A549 (cell line): ENCODE results near the gene RASSF3. TPM values are rescaled to one million over a fixed set of nuclear protein-coding genes. Genes with fewer than 3 reads are reported as not detected.

Experiments used
- ATAC-seq, 2 experiments: fragments of 200-7000 bp in 1 of 2; fragments of >200 bp in 1 of 2; cut with Nextera tagmentation in 1 of 2; cut with Tn5 transposase in 1 of 2; 3 replicates each; pipeline versions ENCODE4 v1.8.0 to v1.9.1; 2018 to 2020; ENCODE audit warnings: mild to moderate bottlenecking in 1 of 2, moderate library complexity in 1 of 2
- CTCF ChIA-PET: fragments of 300-600 bp; sonication (Branson Sonifier 250); formaldehyde crosslinking; extraction: SDS; loops from one replicate; lab custom pipeline; 2021; ENCODE audit warnings: antibody characterized with exemption, inconsistent platforms; lab: Yijun Ruan, JAX
- POLR2A ChIA-PET: fragments of 350-600 bp; formaldehyde crosslinking; extraction: SDS; loops from one replicate; lab custom pipeline; 2021; ENCODE audit warnings: antibody characterized with exemption, inconsistent platforms; lab: Yijun Ruan, JAX
- DNase-seq, 2 experiments: peaks; one replicate each; pipeline versions ENCODE4 v3.0.0 to v3.0.0-alpha.2; 2011 to 2016; ENCODE audit warnings: low read depth in 1 of 2, low spot score in 1 of 2
- FAIRE-seq: peaks from 2 replicates; lab custom pipeline; 2011; peaks lifted over from hg19 to GRCh38; lab: Jason Lieb, UNC
- H3K27ac ChIP-seq, 2 experiments: fragments of >200 bp; sonication (Bioruptor Twin); formaldehyde crosslinking; 3 replicates each; pipeline ENCODE4 v1.5.1; 2016 to 2017
- H3K4me1 ChIP-seq: fragments of >200 bp; sonication (Bioruptor Twin); formaldehyde crosslinking; 3 replicates; pipeline ENCODE4 v1.6.1; 2016
- H3K4me2 ChIP-seq: fragments of >200 bp; sonication (Bioruptor Twin); formaldehyde crosslinking; 3 replicates; pipeline ENCODE4 v1.6.1; 2016
- H3K4me3 ChIP-seq: fragments of >200 bp; sonication (Bioruptor Twin); formaldehyde crosslinking; 3 replicates; pipeline ENCODE4 v1.5.1; 2016
- H3K9me3 ChIP-seq: fragments of >200 bp; sonication (Bioruptor Twin); formaldehyde crosslinking; 3 replicates; pipeline ENCODE4 v1.6.1; 2016
- BHLHE40 ChIP-seq: IDR thresholded peaks from 2 replicates; pipeline ENCODE4 v1.6.1; 2012; ENCODE audit warnings: low read depth, low read length, inconsistent platforms
- CBX2 ChIP-seq: fragments of 200-600 bp; sonication (generic); IDR thresholded peaks from 2 replicates; pipeline ENCODE4 v1.6.1; 2016; ENCODE audit warnings: low read depth, mild to moderate bottlenecking, borderline replicate concordance
- CBX8 ChIP-seq: fragments of 200-600 bp; sonication (generic); IDR thresholded peaks from 2 replicates; pipeline ENCODE4 v1.6.1; 2016
- CEBPB ChIP-seq, 2 experiments: fragments of >200 bp in 1 of 2; sonication (Bioruptor Twin) in 1 of 2; formaldehyde crosslinking in 1 of 2; IDR thresholded peaks; 2 replicates each; pipeline ENCODE4 v1.6.1; 2012 to 2016
- CHD2 ChIP-seq: fragments of 150-350 bp; IDR thresholded peaks from 2 replicates; pipeline ENCODE4 v1.6.1; 2014; ENCODE audit warnings: low read length; ENCODE audit not compliant: partially characterized antibody
- CHD4 ChIP-seq: fragments of 200-600 bp; sonication (generic); IDR thresholded peaks from 2 replicates; pipeline ENCODE4 v1.6.1; 2016; ENCODE audit warnings: antibody characterized with exemption, mild to moderate bottlenecking, borderline replicate concordance
- EHMT2 ChIP-seq: fragments of 200-600 bp; sonication (generic); IDR thresholded peaks from 2 replicates; pipeline ENCODE4 v1.6.1; 2016; ENCODE audit warnings: antibody characterized with exemption, low read depth, mild to moderate bottlenecking, moderate library complexity
- FOSB ChIP-seq: fragments of 250-450 bp; sonication (Bioruptor Pico); IDR thresholded peaks from 2 replicates; pipeline ENCODE4 v1.5.0; 2020; ENCODE audit warnings: mild to moderate bottlenecking, moderate library complexity
- GATA3 ChIP-seq: IDR thresholded peaks from 2 replicates; pipeline ENCODE4 v1.6.1; 2012; ENCODE audit warnings: borderline replicate concordance
- HEYL ChIP-seq: fragments of 250-450 bp; sonication (Bioruptor Pico); IDR thresholded peaks from 2 replicates; pipeline ENCODE4 v1.8.0; 2021; ENCODE audit warnings: mild to moderate bottlenecking, moderate library complexity
- HOXB13 ChIP-seq: fragments of 250-450 bp; sonication (Bioruptor Pico); IDR thresholded peaks from 2 replicates; pipeline ENCODE4 v1.5.0; 2020; ENCODE audit warnings: low read depth, mild to moderate bottlenecking, moderate library complexity
- JUN ChIP-seq, 2 experiments: fragments of >200 bp; sonication (Bioruptor Twin); formaldehyde crosslinking; IDR thresholded peaks; 2 replicates in 1 of 2; 3 replicates in 1 of 2; pipeline ENCODE4 v1.6.1; 2016 to 2017
- KDM1A ChIP-seq: fragments of 200-600 bp; sonication (generic); IDR thresholded peaks from 2 replicates; pipeline ENCODE4 v1.6.1; 2016; ENCODE audit warnings: low read depth, mild to moderate bottlenecking
- MAFK ChIP-seq: fragments of 450-650 bp; IDR thresholded peaks from 2 replicates; pipeline ENCODE4 v1.6.1; 2014; ENCODE audit not compliant: partially characterized antibody
- NFE2L2 ChIP-seq: fragments of 150-350 bp; conservative IDR thresholded peaks from 2 replicates; pipeline ENCODE4 v1.6.1; 2014; ENCODE audit warnings: low read length
- NPAS2 ChIP-seq: fragments of 250-450 bp; sonication (Bioruptor Pico); IDR thresholded peaks from 2 replicates; pipeline ENCODE4 v1.8.0; 2022; ENCODE audit warnings: mild to moderate bottlenecking, moderate library complexity, borderline replicate concordance
- NR3C1 ChIP-seq: fragments of >200 bp; sonication (Bioruptor Twin); formaldehyde crosslinking; IDR thresholded peaks from 3 replicates; pipeline ENCODE4 v1.6.1; 2017
- PHF8 ChIP-seq: fragments of 200-600 bp; sonication (generic); IDR thresholded peaks from 2 replicates; pipeline ENCODE4 v1.6.1; 2016; ENCODE audit warnings: low read depth, mild to moderate bottlenecking, antibody characterized with exemption, moderate library complexity, borderline replicate concordance
- POLR2A ChIP-seq: IDR thresholded peaks from 2 replicates; pipeline ENCODE4 v1.6.1; 2012; ENCODE audit warnings: mild to moderate bottlenecking, low read length
- POLR2AphosphoS2 ChIP-seq: conservative IDR thresholded peaks from 2 replicates; pipeline ENCODE4 v1.6.1; 2012; ENCODE audit warnings: low read length, improper control_type of control experiment, inconsistent platforms
- RAD21 ChIP-seq, 2 experiments: fragments of >200 bp in 1 of 2; sonication (Bioruptor Twin) in 1 of 2; formaldehyde crosslinking in 1 of 2; IDR thresholded peaks in 1 of 2; conservative IDR thresholded peaks in 1 of 2; 2 replicates in 1 of 2; 3 replicates in 1 of 2; pipeline ENCODE4 v1.6.1; 2012 to 2018; ENCODE audit warnings: inconsistent platforms in 1 of 2
- SMC3 ChIP-seq: fragments of >200 bp; sonication (Bioruptor Twin); formaldehyde crosslinking; IDR thresholded peaks from 3 replicates; pipeline ENCODE4 v1.6.1; 2018; ENCODE audit warnings: inconsistent platforms
- SREBF2 ChIP-seq: fragments of 450-650 bp; IDR thresholded peaks from 2 replicates; pipeline ENCODE4 v1.6.1; 2014; ENCODE audit warnings: mild to moderate bottlenecking, moderate library complexity
- TFCP2L1 ChIP-seq: fragments of 250-450 bp; sonication (Bioruptor Pico); IDR thresholded peaks from 2 replicates; pipeline ENCODE4 v1.5.0; 2021; ENCODE audit warnings: mild to moderate bottlenecking
- ZFP36 ChIP-seq: fragments of 450-650 bp; IDR thresholded peaks from 2 replicates; pipeline ENCODE4 v1.6.1; 2014; ENCODE audit warnings: borderline replicate concordance; ENCODE audit not compliant: partially characterized antibody
- ZNF302 ChIP-seq: fragments of 250-450 bp; sonication (Bioruptor Pico); IDR thresholded peaks from 2 replicates; pipeline ENCODE4 v1.9.0; 2021; ENCODE audit warnings: inconsistent platforms, mild to moderate bottlenecking, moderate library complexity
- ZSCAN20 ChIP-seq: fragments of 250-450 bp; sonication (Bioruptor Pico); IDR thresholded peaks from 2 replicates; pipeline ENCODE4 v1.8.0; 2022; ENCODE audit warnings: mild to moderate bottlenecking, moderate library complexity
- WGBS: methylation state at CpG from one replicate; pipeline ENCODE4 v1.1.6; 2017; ENCODE audit errors: missing lambda C conversion rate; 5-methylcytosine and 5-hydroxymethylcytosine counted together
- polyA plus RNA-seq, 4 experiments: library from polyadenylated mRNA; depleted of rRNA in 3 of 4; stranded (reverse); fragments of >200 nt; fragmentation: RNase III in 1 of 4; extraction: RNeasy Plus Mini Kit Qiagen cat#74134 plus additional on column Dnase treatment in 1 of 4; gene quantifications; 2 replicates in 3 of 4; 3 replicates in 1 of 4; pipeline ENCODE4 v1.2.3, GENCODE V29; 2011 to 2017
- TF ChIP-seq, protein P1 (sequence below): fragments of >200 bp; sonication (Bioruptor Twin); formaldehyde crosslinking; IDR thresholded peaks from 3 replicates; pipeline ENCODE4 v1.5.1; 2016
- TF ChIP-seq, protein P2 (sequence below): fragments of 450-650 bp; IDR thresholded peaks from 2 replicates; pipeline ENCODE4 v1.6.1; 2014; ENCODE audit warnings: antibody characterized with exemption
- TF ChIP-seq, protein P3 (sequence below): IDR thresholded peaks from 2 replicates; pipeline ENCODE4 v1.6.1; 2012

The RASSF3 gene
- polyA plus RNA-seq, 2 of the 4 experiments (the other 2 are of a cell fraction) = 19.7 to 35.4 TPM

DNA sequence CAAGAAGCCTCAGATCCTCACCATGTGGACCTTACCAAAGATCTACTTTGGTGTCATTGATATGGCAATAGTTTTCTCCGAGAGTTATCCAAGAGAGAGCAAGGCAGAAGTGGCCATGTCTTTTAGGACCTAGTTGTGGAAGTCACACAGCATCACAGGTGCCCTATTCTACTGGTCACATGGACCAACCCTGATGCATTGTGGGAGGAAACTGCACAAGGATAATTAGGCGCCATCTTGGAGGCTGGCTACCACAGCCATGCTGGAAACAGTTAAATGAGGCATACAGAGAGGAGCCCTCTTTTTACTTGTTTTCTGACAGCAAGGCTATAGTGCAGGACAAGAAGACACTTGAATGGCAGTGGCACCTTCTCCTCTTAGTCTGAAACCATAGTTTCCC is 99.1 kb downstream of the RASSF3 start (continued):
- no peak for TF ChIP-seq CHD2

DNA sequence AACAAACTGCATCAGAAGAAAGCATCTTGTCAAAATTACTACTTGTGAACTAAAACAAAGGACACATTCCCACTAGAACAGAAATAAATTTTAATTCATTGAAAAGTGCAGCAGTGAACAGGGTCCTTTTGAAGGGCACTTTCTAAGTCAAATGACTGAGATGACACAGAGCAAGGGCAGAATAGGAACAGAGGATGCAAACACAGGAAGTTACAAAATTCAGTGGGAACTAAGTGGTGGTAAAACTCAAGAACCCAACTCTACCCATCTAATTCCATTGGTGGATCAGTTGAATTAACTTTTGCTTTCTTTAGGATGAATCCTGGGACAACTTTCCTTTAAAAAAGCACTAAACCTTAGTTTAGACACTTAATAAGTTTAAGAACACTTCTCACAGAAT is 103.1 kb downstream of the RASSF3 start:
- TF ChIP-seq EHMT2 = no peak
- TF ChIP-seq PHF8 = no peak
- no peak for TF ChIP-seq CHD2
- TF ChIP-seq RAD21 (conservative IDR thresholded peaks at IDR 0.05 in 1 of 2, IDR thresholded peaks at IDR 0.05 in 1 of 2) = no peak
- no peak for TF ChIP-seq CBX8
- TF ChIP-seq ZNF302 (CRISPR knock-in tag) = no peak
- TF ChIP-seq, protein P1, sequence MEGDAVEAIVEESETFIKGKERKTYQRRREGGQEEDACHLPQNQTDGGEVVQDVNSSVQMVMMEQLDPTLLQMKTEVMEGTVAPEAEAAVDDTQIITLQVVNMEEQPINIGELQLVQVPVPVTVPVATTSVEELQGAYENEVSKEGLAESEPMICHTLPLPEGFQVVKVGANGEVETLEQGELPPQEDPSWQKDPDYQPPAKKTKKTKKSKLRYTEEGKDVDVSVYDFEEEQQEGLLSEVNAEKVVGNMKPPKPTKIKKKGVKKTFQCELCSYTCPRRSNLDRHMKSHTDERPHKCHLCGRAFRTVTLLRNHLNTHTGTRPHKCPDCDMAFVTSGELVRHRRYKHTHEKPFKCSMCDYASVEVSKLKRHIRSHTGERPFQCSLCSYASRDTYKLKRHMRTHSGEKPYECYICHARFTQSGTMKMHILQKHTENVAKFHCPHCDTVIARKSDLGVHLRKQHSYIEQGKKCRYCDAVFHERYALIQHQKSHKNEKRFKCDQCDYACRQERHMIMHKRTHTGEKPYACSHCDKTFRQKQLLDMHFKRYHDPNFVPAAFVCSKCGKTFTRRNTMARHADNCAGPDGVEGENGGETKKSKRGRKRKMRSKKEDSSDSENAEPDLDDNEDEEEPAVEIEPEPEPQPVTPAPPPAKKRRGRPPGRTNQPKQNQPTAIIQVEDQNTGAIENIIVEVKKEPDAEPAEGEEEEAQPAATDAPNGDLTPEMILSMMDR = no peak
- no peak for TF ChIP-seq HEYL (CRISPR knock-in tag)
- no peak for TF ChIP-seq NPAS2 (CRISPR knock-in tag)
- no peak for TF ChIP-seq POLR2AphosphoS2
- TF ChIP-seq POLR2A = no peak
- TF ChIP-seq TFCP2L1 (CRISPR knock-in tag) = no peak
- no peak for TF ChIP-seq CEBPB (IDR thresholded peaks at IDR 0.05)
- no peak for TF ChIP-seq MAFK
- TF ChIP-seq, protein P2, sequence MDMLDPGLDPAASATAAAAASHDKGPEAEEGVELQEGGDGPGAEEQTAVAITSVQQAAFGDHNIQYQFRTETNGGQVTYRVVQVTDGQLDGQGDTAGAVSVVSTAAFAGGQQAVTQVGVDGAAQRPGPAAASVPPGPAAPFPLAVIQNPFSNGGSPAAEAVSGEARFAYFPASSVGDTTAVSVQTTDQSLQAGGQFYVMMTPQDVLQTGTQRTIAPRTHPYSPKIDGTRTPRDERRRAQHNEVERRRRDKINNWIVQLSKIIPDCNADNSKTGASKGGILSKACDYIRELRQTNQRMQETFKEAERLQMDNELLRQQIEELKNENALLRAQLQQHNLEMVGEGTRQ = no peak
- TF ChIP-seq NFE2L2 = no peak
- TF ChIP-seq SREBF2 = no peak
- TF ChIP-seq BHLHE40 = no peak
- Histone ChIP-seq H3K9me3 (no peaks in the 10 kb centered on the region), H3K27ac (no peak overlapping the region), H3K4me2 (no peak overlapping the region), H3K4me3 (no peak overlapping the region), H3K4me1 (no peaks in the 10 kb centered on the region)
- ChIA-PET POLR2A (no interaction called here), CTCF (interaction anchor here (2.1 to 3.2 kb wide), 2 partner anchors 16 kb away, joined by 11 to 18 read pairs; no protein-coding TSS in a partner anchor)
- FAIRE-seq (no peak), ATAC-seq (no peak), DNase-seq (no peak)

DNA sequence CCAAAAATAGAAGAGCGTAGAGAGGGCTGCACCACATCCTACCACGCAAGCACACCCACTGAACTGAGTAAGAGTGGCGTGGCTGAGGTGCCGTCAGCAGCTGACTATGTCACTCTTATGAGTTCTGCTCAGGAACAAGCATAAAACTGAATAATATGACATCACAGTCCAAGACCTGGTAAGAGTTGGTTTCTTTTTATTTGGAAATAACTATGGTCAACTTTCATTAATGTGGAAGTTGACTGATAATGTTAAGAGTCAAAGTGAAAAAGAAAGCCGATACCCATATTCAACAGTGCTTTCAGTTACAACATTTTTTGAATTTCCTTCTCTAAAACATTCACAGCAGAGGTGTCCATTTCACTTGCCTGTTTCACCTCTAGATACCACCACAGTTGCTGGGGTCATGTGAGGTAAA is 104.3 kb downstream of the RASSF3 start:
- WGBS = 94% methylated on average over 5 of the region's 5 CpGs
- no peak for DNase-seq
- no peak for FAIRE-seq
- Histone ChIP-seq H3K27ac (no peak overlapping the region), H3K4me3 (no peak overlapping the region), H3K4me1 (no peaks in the 10 kb centered on the region), H3K9me3 (no peaks in the 10 kb centered on the region), H3K4me2 (no peak overlapping the region)
- ChIA-PET CTCF (interaction anchor here (1.7 to 3.2 kb wide), 2 partner anchors 18 to 165 kb away, joined by 4 to 18 read pairs; no protein-coding TSS in a partner anchor), POLR2A (no interaction called here)
- no peak for TF ChIP-seq ZSCAN20 (CRISPR knock-in tag)
- no peak for TF ChIP-seq BHLHE40
- TF ChIP-seq RAD21 (conservative IDR thresholded peaks at IDR 0.05 in 1 of 2, IDR thresholded peaks at IDR 0.05 in 1 of 2) = no peak
- TF ChIP-seq JUN (IDR thresholded peaks at IDR 0.05) = no peak
- TF ChIP-seq NR3C1 = no peak
- no peak for TF ChIP-seq TFCP2L1 (CRISPR knock-in tag)
- TF ChIP-seq SMC3 = no peak
- TF ChIP-seq EHMT2 = no peak
- TF ChIP-seq KDM1A = no peak
- no peak for TF ChIP-seq GATA3
- TF ChIP-seq NPAS2 (CRISPR knock-in tag) = no peak
- no peak for TF ChIP-seq CHD2
- no peak for TF ChIP-seq ZFP36
- TF ChIP-seq FOSB (CRISPR knock-in tag) = no peak
- TF ChIP-seq CBX8 = no peak
- no peak for TF ChIP-seq CBX2
- TF ChIP-seq HOXB13 = no peak
- TF ChIP-seq CHD4 = no peak
- TF ChIP-seq, protein P3, sequence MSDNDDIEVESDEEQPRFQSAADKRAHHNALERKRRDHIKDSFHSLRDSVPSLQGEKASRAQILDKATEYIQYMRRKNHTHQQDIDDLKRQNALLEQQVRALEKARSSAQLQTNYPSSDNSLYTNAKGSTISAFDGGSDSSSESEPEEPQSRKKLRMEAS = no peak
- no peak for ATAC-seq
